ENCODE results near the gene RPL35.

Gene RPL35

GRCh38 chr9:124884376-124884775, 22.6 kb upstream of the RPL35 start:
- no peak overlapping the region for H3K4me3 ChIP-seq (ENCODE audit: low read length)
- no peak for DNase-seq (ENCODE audit: low read depth)
- TF ChIP-seq CTCF (conservative IDR thresholded peaks at IDR 0.05; ENCODE audit: low read length) = no peak

- no peak for TF ChIP-seq CTCF (conservative IDR thresholded peaks at IDR 0.05; ENCODE audit: low read length)
- DNase-seq (ENCODE audit: low read depth) = no peak
- H3K4me3 ChIP-seq (ENCODE audit: low read length) = no peak overlapping the region
Measured at GRCh38 chr9:124882231-124882630, 20.5 kb upstream of the RPL35 start.

GRCh38 chr9:124881138-124881743, 19.5 kb upstream of the RPL35 start:
- no peak for TF ChIP-seq CTCF (conservative IDR thresholded peaks at IDR 0.05; ENCODE audit: low read length)
- no peak overlapping the region for H3K4me3 ChIP-seq (ENCODE audit: low read length)

GRCh38 chr9:124880501-124880900, 18.7 kb upstream of the RPL35 start:
- no peak overlapping the region for H3K4me3 ChIP-seq (ENCODE audit: low read length)
- TF ChIP-seq CTCF (conservative IDR thresholded peaks at IDR 0.05; ENCODE audit: low read length) = no peak
- no peak for DNase-seq (ENCODE audit: low read depth)

More at GRCh38 chr9:124881138-124881743, 19.5 kb upstream of the RPL35 start:
- DNase-seq (ENCODE audit: low read depth) = no peak

- H3K4me3 ChIP-seq (ENCODE audit: low read length) = no peak overlapping the region
- no peak for TF ChIP-seq CTCF (conservative IDR thresholded peaks at IDR 0.05; ENCODE audit: low read length)
- no peak for DNase-seq (ENCODE audit: low read depth)
Measured at GRCh38 chr9:124879226-124879625, 17.5 kb upstream of the RPL35 start.

GRCh38 chr9:124878518-124878917, 16.8 kb upstream of the RPL35 start:
- H3K4me3 ChIP-seq (ENCODE audit: low read length) = no peak overlapping the region
- no peak for DNase-seq (ENCODE audit: low read depth)
- TF ChIP-seq CTCF (conservative IDR thresholded peaks at IDR 0.05; ENCODE audit: low read length) = no peak

GRCh38 chr9:124878021-124878420, 16.3 kb upstream of the RPL35 start:
- H3K4me3 ChIP-seq (ENCODE audit: low read length) = no peak overlapping the region
- DNase-seq (ENCODE audit: low read depth) = no peak
- TF ChIP-seq CTCF (conservative IDR thresholded peaks at IDR 0.05; ENCODE audit: low read length) = no peak

Measured in AG10803 (cell line).